Liver (tissue), 3 donors: Measurements from ENCODE around the gene SLC6A11.

Experiments used
- EGR1 ChIP-seq, 2 donors: IDR thresholded peaks; 2 replicates each; pipeline ENCODE4 v1.6.1; 2016 to 2018; ENCODE audit warnings: antibody characterized with exemption in 2 of 2, low read depth in 2 of 2
- JUND ChIP-seq, 2 donors: IDR thresholded peaks; 2 replicates each; pipeline ENCODE4 v1.6.1; 2016; ENCODE audit warnings: antibody characterized with exemption in 2 of 2
- YY1 ChIP-seq: IDR thresholded peaks from 2 replicates; pipeline ENCODE4 v1.6.1; 2016; ENCODE audit warnings: antibody characterized with exemption, mild to moderate bottlenecking
- TF ChIP-seq, protein P1 (sequence below): fragments of 150-350 bp; IDR thresholded peaks from 2 replicates; pipeline ENCODE4 v1.5.1; 2017; ENCODE audit warnings: improper control_type of control experiment, low read depth, low read length; ENCODE audit not compliant: missing input control
- TF ChIP-seq, protein P2 (sequence below): IDR thresholded peaks from 2 replicates; pipeline ENCODE4 v1.6.1; 2016; ENCODE audit warnings: antibody characterized with exemption
- donor health status: healthy.
- donor health status: healthy.

GRCh38 chr3:10883478-10884234, 67.6 kb downstream of the SLC6A11 start:
- TF ChIP-seq, protein P1, sequence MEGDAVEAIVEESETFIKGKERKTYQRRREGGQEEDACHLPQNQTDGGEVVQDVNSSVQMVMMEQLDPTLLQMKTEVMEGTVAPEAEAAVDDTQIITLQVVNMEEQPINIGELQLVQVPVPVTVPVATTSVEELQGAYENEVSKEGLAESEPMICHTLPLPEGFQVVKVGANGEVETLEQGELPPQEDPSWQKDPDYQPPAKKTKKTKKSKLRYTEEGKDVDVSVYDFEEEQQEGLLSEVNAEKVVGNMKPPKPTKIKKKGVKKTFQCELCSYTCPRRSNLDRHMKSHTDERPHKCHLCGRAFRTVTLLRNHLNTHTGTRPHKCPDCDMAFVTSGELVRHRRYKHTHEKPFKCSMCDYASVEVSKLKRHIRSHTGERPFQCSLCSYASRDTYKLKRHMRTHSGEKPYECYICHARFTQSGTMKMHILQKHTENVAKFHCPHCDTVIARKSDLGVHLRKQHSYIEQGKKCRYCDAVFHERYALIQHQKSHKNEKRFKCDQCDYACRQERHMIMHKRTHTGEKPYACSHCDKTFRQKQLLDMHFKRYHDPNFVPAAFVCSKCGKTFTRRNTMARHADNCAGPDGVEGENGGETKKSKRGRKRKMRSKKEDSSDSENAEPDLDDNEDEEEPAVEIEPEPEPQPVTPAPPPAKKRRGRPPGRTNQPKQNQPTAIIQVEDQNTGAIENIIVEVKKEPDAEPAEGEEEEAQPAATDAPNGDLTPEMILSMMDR, result peak; percentile 30
- TF ChIP-seq, protein P2, sequence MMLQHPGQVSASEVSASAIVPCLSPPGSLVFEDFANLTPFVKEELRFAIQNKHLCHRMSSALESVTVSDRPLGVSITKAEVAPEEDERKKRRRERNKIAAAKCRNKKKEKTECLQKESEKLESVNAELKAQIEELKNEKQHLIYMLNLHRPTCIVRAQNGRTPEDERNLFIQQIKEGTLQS, result no peak
- TF ChIP-seq JUND (IDR thresholded peaks at IDR 0.05) (no peak), YY1 (no peak), EGR1 (IDR thresholded peaks at IDR 0.05; ENCODE audit: low read depth in 2 of 2) (no peak)
